T-cell (primary cell): ENCODE data around the gene XBP1. TPM values are rescaled to one million over a fixed set of nuclear protein-coding genes. Genes with fewer than 3 reads are reported as not detected.
"Not testable (repeated sequence)": the region's sequence is repeated elsewhere in the genome, so short reads cannot be mapped to it uniquely, and the experiment has no call there.

Experiments used
- ATAC-seq, 4 experiments: fragments of 200-7000 bp in 3 of 4; fragments of 150-1000 bp in 1 of 4; cut with Tn5 transposase; replicated peaks in 1 of 4; 1 replicate in 3 of 4; 2 replicates in 1 of 4; pipeline ENCODE4 v1.10.0; 2021; ENCODE audit warnings: moderate library complexity in 3 of 4, mild to moderate bottlenecking in 2 of 4, moderate number of reproducible peaks in 1 of 4
- CTCF ChIA-PET, 2 donors: fragments of 300-600 bp; sonication (Branson Sonifier 250); formaldehyde crosslinking; loops; one replicate each; lab custom pipeline; 2022; ENCODE audit warnings: antibody characterized with exemption in 2 of 2; lab: Charles Lee
- POLR2A ChIA-PET, 2 donors: fragments of 300-600 bp; sonication (Branson Sonifier 250); formaldehyde crosslinking; loops; one replicate each; lab custom pipeline; 2022; ENCODE audit warnings: antibody characterized with exemption in 2 of 2; lab: Charles Lee
- DNase-seq, 35 experiments: peaks; one replicate each; pipeline versions ENCODE4 v3.0.0 to v3.0.0-alpha.2; 2013 to 2023
- H3K27ac ChIP-seq: one replicate; pipeline ENCODE4 v1.5.1; 2013; ENCODE audit warnings: low read length
- H3K27me3 ChIP-seq, 2 experiments: replicated peaks in 1 of 2; 1 replicate in 1 of 2; 2 replicates in 1 of 2; pipeline versions ENCODE4 v1.6.1 to v1.7.0; 2013; ENCODE audit warnings: low read length in 1 of 2, mixed read lengths in 1 of 2; ENCODE audit not compliant: control insufficient read depth in 2 of 2, insufficient read depth in 2 of 2; ENCODE audit errors: extremely low read depth in 1 of 2
- H3K36me3 ChIP-seq, 2 donors: 1 replicate in 1 of 2; 2 replicates in 1 of 2; pipeline versions ENCODE4 v1.6.1 to v1.7.0; 2013; ENCODE audit warnings: low read length in 1 of 2; ENCODE audit not compliant: control insufficient read depth in 2 of 2, insufficient read depth in 1 of 2; ENCODE audit errors: extremely low read depth in 1 of 2
- H3K4me1 ChIP-seq, 2 experiments: 1 replicate in 1 of 2; 2 replicates in 1 of 2; pipeline versions ENCODE4 v1.6.1 to v1.7.0; 2013; ENCODE audit warnings: low read length in 2 of 2, mixed read lengths in 1 of 2; ENCODE audit not compliant: insufficient read depth in 2 of 2, control insufficient read depth in 1 of 2; ENCODE audit errors: extremely low read depth in 1 of 2
- H3K4me3 ChIP-seq, 2 donors: 1 replicate in 1 of 2; 2 replicates in 1 of 2; pipeline versions ENCODE4 v1.5.1 to v1.7.0; 2013; ENCODE audit warnings: mild to moderate bottlenecking in 2 of 2, low read length in 1 of 2, moderate library complexity in 1 of 2; ENCODE audit not compliant: control insufficient read depth in 1 of 2; ENCODE audit errors: extremely low read depth in 1 of 2
- H3K9me3 ChIP-seq: 2 replicates; pipeline ENCODE4 v1.7.0; 2013
- H3K27ac Mint-ChIP-seq, 2 donors: one replicate each; pipeline ENCODE4 v1.8.0; 2020 to 2021; ENCODE audit warnings: mild to moderate bottlenecking in 2 of 2, mixed read lengths in 2 of 2
- H3K27me3 Mint-ChIP-seq, 2 donors: one replicate each; pipeline ENCODE4 v1.8.0; 2021 to 2022; ENCODE audit warnings: mixed read lengths in 2 of 2
- H3K36me3 Mint-ChIP-seq: one replicate; pipeline ENCODE4 v1.8.0; 2021; ENCODE audit warnings: mixed read lengths
- H3K4me1 Mint-ChIP-seq, 3 donors: one replicate each; pipeline ENCODE4 v1.8.0; 2020 to 2022; ENCODE audit warnings: mixed read lengths in 3 of 3, mild to moderate bottlenecking in 1 of 3
- H3K4me3 Mint-ChIP-seq, 3 donors: one replicate each; pipeline ENCODE4 v1.8.0; 2020 to 2022; ENCODE audit warnings: mild to moderate bottlenecking in 3 of 3, mixed read lengths in 3 of 3, moderate library complexity in 3 of 3
- H3K9me3 Mint-ChIP-seq, 3 donors: one replicate each; pipeline ENCODE4 v1.8.0; 2020 to 2022; ENCODE audit warnings: mixed read lengths in 3 of 3
- WGBS: methylation state at CpG from one replicate; pipeline ENCODE4 v1.1.5; 2013; ENCODE audit warnings: missing lambda C conversion rate; ENCODE audit not compliant: insufficient coverage; 5-methylcytosine and 5-hydroxymethylcytosine counted together
- total RNA-seq, 35 experiments: library from RNA in 6 of 35; stranded (reverse) in 6 of 35; fragments of 120-200 nt in 1 of 35; gene quantifications; one replicate each; pipeline versions ENCODE4 v1.2.1 to v1.2.4 and lab custom pipeline; 2013 to 2026

XBP1 gene
- total RNA-seq, 5 donors from 2014 or later (not counting 1 experiment from before 2014, with no cell fraction given), result 132 to 205 (median 140) TPM

DNA sequence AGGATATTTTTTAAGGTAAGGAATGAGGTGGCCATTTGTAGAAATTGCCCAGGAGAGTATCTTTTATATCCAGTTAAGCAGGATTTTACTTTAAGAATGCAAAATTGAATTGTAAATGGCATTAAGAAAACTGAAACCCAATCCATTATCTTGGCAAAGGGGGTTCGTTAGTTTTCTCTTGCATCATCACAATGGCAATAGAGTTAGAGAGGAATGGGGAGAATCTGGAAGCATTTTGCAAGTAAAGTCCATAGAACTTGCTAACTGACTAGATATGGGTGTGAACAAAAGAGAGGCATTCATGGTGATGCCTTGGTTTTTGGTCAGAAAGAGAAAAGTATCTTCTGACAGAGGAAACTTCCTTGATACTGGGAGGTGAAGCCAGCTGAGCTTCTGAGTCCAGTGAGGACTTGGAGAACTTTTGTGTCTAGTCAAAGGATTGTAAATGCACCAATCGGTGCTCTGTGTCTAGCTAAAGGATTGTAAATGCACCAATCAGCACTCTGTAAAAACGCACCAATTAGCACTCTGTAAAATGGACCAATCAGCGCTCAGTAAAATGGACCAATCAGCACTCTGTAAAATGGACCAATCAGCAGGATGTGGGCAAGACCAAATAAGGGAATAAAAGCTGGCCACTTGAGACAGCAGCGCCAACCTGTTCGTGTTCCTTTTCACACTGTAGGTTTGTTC lies 31.5 kb downstream of the XBP1 start:
- Histone ChIP-seq H3K9me3 (no peaks in the 10 kb centered on the region), H3K4me1 (peaks cover 2 to 12% of the 10 kb centered on the region in 2 experiments), H3K27ac (no peak overlapping the region), H3K4me3 (no peak overlapping the region), H3K27me3 (no peaks in the 10 kb centered on the region), H3K36me3 (no peaks in the 10 kb centered on the region)
- peaks cover 7 to 10% (median 10%) of the 10 kb centered on the region in 3 donors for H3K4me1 Mint-ChIP-seq
- peaks cover 0 to 3% (median 0%) of the 10 kb centered on the region in 3 donors for H3K9me3 Mint-ChIP-seq
- no peak overlapping the region for H3K27ac Mint-ChIP-seq
- CTCF ChIA-PET, result no interaction called here
- H3K36me3 Mint-ChIP-seq, result peaks cover 6% of the 10 kb centered on the region
- H3K4me3 Mint-ChIP-seq, result no peak overlapping the region
- ATAC-seq, result no peak
- H3K27me3 Mint-ChIP-seq, result no peaks in the 10 kb centered on the region
- WGBS, result 92% methylated on average over 5 of the region's 6 CpGs
- POLR2A ChIA-PET, result interaction anchor here in 1 of 2 donors (0.6 kb wide), 1 partner anchor 20 kb away, joined by 4 read pairs; no protein-coding TSS in a partner anchor
- no peak for DNase-seq

DNA sequence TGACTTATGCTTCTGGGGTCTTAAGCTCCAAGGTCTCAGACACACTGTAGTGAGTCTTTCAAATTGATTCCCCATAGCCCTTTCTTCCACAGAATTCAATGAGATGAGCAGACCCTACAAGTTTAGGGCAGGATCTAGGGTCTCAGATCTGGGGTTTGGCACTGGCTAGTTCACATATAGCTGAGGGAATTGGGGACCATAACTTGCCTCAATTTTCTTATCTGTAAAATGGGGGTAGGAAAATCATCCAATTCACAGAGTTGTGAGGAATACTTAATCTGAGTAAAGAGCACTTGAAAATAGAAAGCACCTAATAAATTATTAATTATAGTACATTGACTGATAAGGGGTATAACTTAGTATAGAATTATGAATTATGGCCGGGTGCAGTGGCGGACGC lies 33.7 kb downstream of the XBP1 start:
- H3K27ac ChIP-seq, result no peak overlapping the region
- H3K4me3 ChIP-seq, result no peak overlapping the region
- no peaks in the 10 kb centered on the region for H3K27me3 Mint-ChIP-seq
- no peaks in the 10 kb centered on the region for H3K27me3 ChIP-seq
- ChIA-PET CTCF (no interaction called here), POLR2A (interaction anchor here in 1 of 2 donors (0.5 to 0.6 kb wide), 2 partner anchors 77 to 787 kb away, joined by 3 to 8 read pairs; partner anchors contain the start of gene THOC5)
- H3K4me1 ChIP-seq, result no peaks in the 10 kb centered on the region
- ATAC-seq (no peak), DNase-seq (no peak)
- no peak overlapping the region for H3K4me3 Mint-ChIP-seq
- H3K4me1 Mint-ChIP-seq, result no peaks in the 10 kb centered on the region
- H3K9me3 Mint-ChIP-seq, result peaks cover 0 to 3% (median 0%) of the 10 kb centered on the region in 3 donors
- no peaks in the 10 kb centered on the region for H3K36me3 Mint-ChIP-seq
- no CpG with 5 or more reads among the region's 3 CpGs for WGBS
- no peaks in the 10 kb centered on the region for H3K9me3 ChIP-seq
- no peaks in the 10 kb centered on the region for H3K36me3 ChIP-seq
- H3K27ac Mint-ChIP-seq, result no peak overlapping the region

DNA sequence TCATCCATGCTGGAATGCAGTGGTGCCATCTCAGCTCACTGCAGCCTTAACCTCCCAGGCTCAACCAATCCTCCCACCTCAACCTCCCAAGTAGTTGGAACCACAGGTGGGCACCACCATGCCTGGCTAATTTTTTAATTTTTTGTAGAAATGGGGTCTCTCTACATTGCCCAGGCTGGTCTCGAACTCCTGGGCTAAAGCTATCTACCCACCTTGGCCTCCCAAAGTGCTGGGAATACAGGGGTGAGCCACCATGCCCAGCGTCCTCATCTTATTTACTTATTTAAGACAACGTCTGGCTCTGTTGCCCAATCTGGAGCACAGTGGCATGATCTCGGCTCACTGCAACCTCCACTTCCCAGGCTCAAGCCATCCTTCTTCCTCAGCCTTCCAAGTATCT lies 38.4 kb downstream of the XBP1 start:
- H3K4me3 ChIP-seq, H3K9me3 ChIP-seq, H3K36me3 Mint-ChIP-seq, H3K27me3 ChIP-seq, H3K9me3 Mint-ChIP-seq, POLR2A ChIA-PET, H3K4me1 Mint-ChIP-seq, H3K27ac ChIP-seq, DNase-seq, H3K27me3 Mint-ChIP-seq, H3K27ac Mint-ChIP-seq, CTCF ChIA-PET, H3K4me3 Mint-ChIP-seq, H3K36me3 ChIP-seq, H3K4me1 ChIP-seq, ATAC-seq: not testable (repeated sequence)
- 84% methylated on average over 4 of the region's 4 CpGs for WGBS

- DNase-seq (no peak), ATAC-seq (no peak)
- ChIA-PET CTCF (interaction anchor here in 1 of 2 donors (0.6 kb wide), 3 partner anchors 12 to 24 kb away, joined by 3 read pairs; no protein-coding TSS in a partner anchor), POLR2A (no interaction called here)
- no peak overlapping the region for H3K27ac ChIP-seq
- peaks cover 3% of the 10 kb centered on the region for H3K36me3 Mint-ChIP-seq
- no peak overlapping the region for H3K4me3 ChIP-seq
- no peaks in the 10 kb centered on the region for H3K4me1 ChIP-seq
- H3K27me3 Mint-ChIP-seq, result no peaks in the 10 kb centered on the region
- no peaks in the 10 kb centered on the region for H3K27me3 ChIP-seq
- H3K4me3 Mint-ChIP-seq, result no peak overlapping the region
- WGBS, result 97% methylated on average over 3 of the region's 10 CpGs
- no peaks in the 10 kb centered on the region for H3K9me3 ChIP-seq
- H3K27ac Mint-ChIP-seq, result no peak overlapping the region
- no peaks in the 10 kb centered on the region for H3K9me3 Mint-ChIP-seq
- peaks cover 0 to 4% (median 0%) of the 10 kb centered on the region in 3 donors for H3K4me1 Mint-ChIP-seq
- no peaks in the 10 kb centered on the region for H3K36me3 ChIP-seq
Measured at GRCh38 chr22:28761449-28761755, 39.0 kb downstream of the XBP1 start.

- Mint-ChIP-seq H3K27ac (no peak overlapping the region), H3K4me3 (no peak overlapping the region), H3K9me3 (no peaks in the 10 kb centered on the region), H3K36me3 (peaks cover 7% of the 10 kb centered on the region), H3K4me1 (peaks cover 0 to 4% (median 0%) of the 10 kb centered on the region in 3 donors), H3K27me3 (no peaks in the 10 kb centered on the region)
- Histone ChIP-seq H3K9me3 (no peaks in the 10 kb centered on the region), H3K27me3 (no peaks in the 10 kb centered on the region), H3K27ac (no peak overlapping the region), H3K36me3 (no peaks in the 10 kb centered on the region), H3K4me1 (no peaks in the 10 kb centered on the region), H3K4me3 (no peak overlapping the region)
- ChIA-PET CTCF (no interaction called here), POLR2A (no interaction called here)
- no peak for ATAC-seq
- DNase-seq, result no peak
- WGBS, result no CpG with 5 or more reads among the region's 3 CpGs
Measured at GRCh38 chr22:28759861-28760560, 40.4 kb downstream of the XBP1 start.

- ATAC-seq, H3K9me3 Mint-ChIP-seq, H3K4me3 ChIP-seq, H3K9me3 ChIP-seq, H3K4me1 Mint-ChIP-seq, DNase-seq, CTCF ChIA-PET, H3K27ac Mint-ChIP-seq, H3K4me1 ChIP-seq, H3K27me3 Mint-ChIP-seq, H3K36me3 ChIP-seq, H3K27ac ChIP-seq, H3K4me3 Mint-ChIP-seq, H3K27me3 ChIP-seq: not testable (repeated sequence)
- peaks cover 18% of the 10 kb centered on the region for H3K36me3 Mint-ChIP-seq
- 95% methylated on average over 2 of the region's 3 CpGs for WGBS
- POLR2A ChIA-PET, result interaction anchor here in 1 of 2 donors (0.6 kb wide), 1 partner anchor 131 kb away, joined by 4 read pairs; no protein-coding TSS in a partner anchor
Measured at GRCh38 chr22:28754512-28754911, 45.9 kb downstream of the XBP1 start.
